Adrenal gland (tissue), 12 donors: ENCODE data around the gene NHSL1. TPM values are rescaled to one million over a fixed set of nuclear protein-coding genes. Genes with fewer than 3 reads are reported as not detected.

Source experiments
- DNase-seq, 7 donors: peaks; one replicate each; pipeline ENCODE4 v3.0.0-alpha.2; 2019 to 2020
- H3K27ac ChIP-seq, 5 donors: fragments of 200-600 bp; sonication (generic) in 4 of 5; 1 replicate in 3 of 5; 2 replicates in 2 of 5; pipeline versions ENCODE4 v1.5.1 to v1.8.0; 2016 to 2020; ENCODE audit warnings: mild to moderate bottlenecking in 1 of 5
- H3K27me3 ChIP-seq: fragments of 200-600 bp; 2 replicates; pipeline ENCODE4 v1.8.0; 2021
- H3K36me3 ChIP-seq, 2 donors: fragments of 200-600 bp; replicated peaks in 1 of 2; 1 replicate in 1 of 2; 2 replicates in 1 of 2; pipeline versions ENCODE4 v1.5.1 to v1.8.0; 2018 to 2022
- H3K4me1 ChIP-seq, 2 donors: fragments of 200-600 bp; replicated peaks in 1 of 2; 1 replicate in 1 of 2; 2 replicates in 1 of 2; pipeline versions ENCODE4 v1.5.1 to v1.8.0; 2018 to 2021
- H3K4me3 ChIP-seq, 4 donors: fragments of 200-600 bp; sonication (generic) in 3 of 4; one replicate each; pipeline ENCODE4 v1.5.1; 2016 to 2018
- H3K9me3 ChIP-seq, 3 donors: fragments of 200-600 bp; sonication (generic) in 1 of 3; replicated peaks in 1 of 3; 1 replicate in 2 of 3; 2 replicates in 1 of 3; pipeline versions ENCODE4 v1.5.1 to v1.8.0; 2016 to 2021
- CTCF ChIP-seq, 6 experiments: fragments of 450-650 bp in 4 of 6; fragments of 200-600 bp in 2 of 6; sonication (generic) in 1 of 6; IDR thresholded peaks; 1 replicate in 5 of 6; 2 replicates in 1 of 6; pipeline versions ENCODE4 v1.5.1 to v1.8.0; 2016 to 2021; ENCODE audit warnings: antibody characterized with exemption in 6 of 6, mild to moderate bottlenecking in 2 of 6, moderate library complexity in 1 of 6
- POLR2A ChIP-seq, 2 donors: fragments of 450-650 bp; IDR thresholded peaks; one replicate each; pipeline ENCODE4 v1.6.1; 2017; ENCODE audit warnings: antibody characterized with exemption in 2 of 2, mild to moderate bottlenecking in 2 of 2, moderate library complexity in 1 of 2
- WGBS, 4 donors: extraction: QIAGEN DNeasy Blood & Tissue Kit in 2 of 4; methylation state at CpG; one replicate each; pipeline versions ENCODE4 v1.1.5 to v1.1.7; 2013 to 2017; 5-methylcytosine and 5-hydroxymethylcytosine counted together
- intact Hi-C, 2 donors: fragments of 100-400 bp; cut with DNase I; formaldehyde crosslinking; loops; one replicate each; pipeline versions ENCODE4 v1.14.1 to v1.15.0; 2022 to 2023
- polyA plus RNA-seq, 3 donors: library from polyadenylated mRNA; stranded (reverse); fragments of 200-250 nt in 2 of 3; fragments of 350-450 nt in 1 of 3; fragmentation: Illumina TruSeq in 1 of 3; extraction: RNeasy Lipid Tissue Mini Kit (QIAGEN cat#74804) in 1 of 3; gene quantifications; one replicate each; pipeline ENCODE4 v1.2.3, GENCODE V29; 2013 to 2014
- total RNA-seq, 9 donors: library from RNA; depleted of rRNA in 4 of 9; stranded (reverse); fragments of >200 nt in 4 of 9; fragments of 120-200 nt in 1 of 9; fragmentation: NEBNext Ultra II Directional in 1 of 9; extraction: Animal tissue kit (Norgen Biotek cat#: 25700) in 1 of 9; gene quantifications; one replicate each; pipeline versions ENCODE4 v1.1.0 to v1.2.4, GENCODE V29; 2013 to 2023
- donor health status: healthy with polysubstance abuse.
- donor health status: Bipolar disorder and iron deficiency.
- donor health status: DM: yes; HTN: yes; CAD: no.
- donor health status: DM: no; HTN: no; CAD: no.
- donor health status: DM: no; HTN: no; CAD: no.
- donor health status: DM: yes; HTN: yes; CAD: no.

The NHSL1 gene
- total and polyA plus RNA-seq, 12 donors = 1.2 to 12.7 (median 5.3) TPM

GRCh38 chr6:138543657-138544056 lies 44.4 kb upstream of the NHSL1 start:
- no peak overlapping the region for H3K4me3 ChIP-seq
- no peak for DNase-seq
- intact Hi-C loops = no loop called here
- no peaks in the 10 kb centered on the region for H3K27me3 ChIP-seq
- WGBS, 4 donors = 62 to 73% (median 68%) methylated on average over 4 of the region's 4 CpGs
- no peaks in the 10 kb centered on the region for H3K9me3 ChIP-seq
- no peaks in the 10 kb centered on the region for H3K36me3 ChIP-seq
- no peak overlapping the region for H3K27ac ChIP-seq
- TF ChIP-seq POLR2A (IDR thresholded peaks at IDR 0.05) (no peak), CTCF (IDR thresholded peaks at IDR 0.05) (no peak)
- no peaks in the 10 kb centered on the region for H3K4me1 ChIP-seq

GRCh38 chr6:138541823-138542481 lies 42.7 kb upstream of the NHSL1 start:
- intact Hi-C loops = no loop called here
- no peak for TF ChIP-seq POLR2A (IDR thresholded peaks at IDR 0.05)
- no peak for TF ChIP-seq CTCF (IDR thresholded peaks at IDR 0.05)
- peaks cover 0 to 4% of the 10 kb centered on the region in 2 donors for H3K4me1 ChIP-seq
- no peaks in the 10 kb centered on the region for H3K36me3 ChIP-seq
- H3K27me3 ChIP-seq = no peaks in the 10 kb centered on the region
- H3K27ac ChIP-seq = peak overlapping the region in 2 of 5 donors; percentile 6 to 8
- WGBS, 4 donors = 79 to 90% (median 83%) methylated on average over 6 of the region's 6 CpGs
- no peak overlapping the region for H3K4me3 ChIP-seq
- no peaks in the 10 kb centered on the region for H3K9me3 ChIP-seq
- no peak for DNase-seq

- H3K27ac ChIP-seq = no peak overlapping the region
- intact Hi-C loops = no loop called here
- 66 to 81% (median 74%) methylated on average over 4 of the region's 4 CpGs for WGBS, 4 donors
Measured at GRCh38 chr6:138540468-138540867, 41.2 kb upstream of the NHSL1 start.

GRCh38 chr6:138539876-138540275 lies 40.6 kb upstream of the NHSL1 start:
- H3K4me3 ChIP-seq = no peak overlapping the region
- TF ChIP-seq CTCF (IDR thresholded peaks at IDR 0.05) = no peak
- no peak for TF ChIP-seq POLR2A (IDR thresholded peaks at IDR 0.05)
- H3K27ac ChIP-seq = no peak overlapping the region
- no peaks in the 10 kb centered on the region for H3K9me3 ChIP-seq
- WGBS, 4 donors = 23 to 40% (median 26%) methylated on average over 1 of the region's 1 CpG
- H3K36me3 ChIP-seq = no peaks in the 10 kb centered on the region
- peaks cover 0 to 5% of the 10 kb centered on the region in 2 donors for H3K4me1 ChIP-seq
- H3K27me3 ChIP-seq = no peaks in the 10 kb centered on the region
- intact Hi-C loops = no loop called here
- no peak for DNase-seq

More at GRCh38 chr6:138540468-138540867, 41.2 kb upstream of the NHSL1 start:
- Histone ChIP-seq H3K4me1 (peaks cover 0 to 5% of the 10 kb centered on the region in 2 donors), H3K36me3 (no peaks in the 10 kb centered on the region), H3K27me3 (no peaks in the 10 kb centered on the region), H3K9me3 (no peaks in the 10 kb centered on the region), H3K4me3 (no peak overlapping the region)
- DNase-seq = no peak
- TF ChIP-seq CTCF (IDR thresholded peaks at IDR 0.05) = no peak
- TF ChIP-seq POLR2A (IDR thresholded peaks at IDR 0.05) = no peak
